Neural cell (in vitro differentiated cells): ENCODE results near the gene ZFP36L2. TPM values are rescaled to one million over a fixed set of nuclear protein-coding genes. Genes with fewer than 3 reads are reported as not detected.

Experiments
- H2AFZ ChIP-seq: fragments of 200-600, 300-800 bp; sonication (generic), shearing (Covaris generic); 2 replicates; pipeline ENCODE4 v1.6.0; 2014; ENCODE audit warnings: low read depth, mild to moderate bottlenecking, antibody characterized with exemption, low read length, moderate library complexity
- H3F3A ChIP-seq: fragments of 200-600 bp; shearing (Covaris generic); 2 replicates; pipeline ENCODE4 v1.6.1; 2016; ENCODE audit warnings: mild to moderate bottlenecking, moderate library complexity, mixed read lengths, antibody characterized with exemption, low read length; ENCODE audit not compliant: insufficient read depth, poor library complexity, severe bottlenecking
- H3K27ac ChIP-seq: fragments of 200-600, 300-800 bp; sonication (generic), shearing (Covaris generic); 2 replicates; pipeline ENCODE4 v1.5.1; 2014; ENCODE audit warnings: mild to moderate bottlenecking, low read length, moderate library complexity
- H3K27me3 ChIP-seq: fragments of 300-800, 200-600 bp; sonication (generic), shearing (Covaris generic); 2 replicates; pipeline ENCODE4 v1.6.0; 2014; ENCODE audit warnings: mild to moderate bottlenecking, low read depth, low read length, moderate library complexity; ENCODE audit not compliant: insufficient read depth
- H3K36me3 ChIP-seq: fragments of 300-800, 200-600 bp; sonication (generic), shearing (Covaris generic); 2 replicates; pipeline ENCODE4 v1.5.1; 2014; ENCODE audit warnings: mild to moderate bottlenecking, antibody characterized with exemption, low read length, moderate library complexity; ENCODE audit not compliant: insufficient read depth
- H3K4me2 ChIP-seq: fragments of 300-800, 200-600 bp; sonication (generic), shearing (Covaris generic); 2 replicates; pipeline ENCODE4 v1.6.0; 2014; ENCODE audit warnings: mild to moderate bottlenecking, low read length
- H3K4me3 ChIP-seq: fragments of 300-800, 200-600 bp; sonication (generic), shearing (Covaris generic); 2 replicates; pipeline ENCODE4 v1.5.1; 2014; ENCODE audit warnings: mild to moderate bottlenecking, low read length, moderate library complexity
- H3K79me2 ChIP-seq: fragments of 200-600 bp; shearing (Covaris generic); replicated peaks from 2 replicates; pipeline ENCODE4 v1.6.0; 2014; ENCODE audit warnings: mild to moderate bottlenecking, low read length, moderate library complexity; ENCODE audit not compliant: insufficient read depth
- H3K9ac ChIP-seq: fragments of 300-800, 200-600 bp; sonication (generic), shearing (Covaris generic); 2 replicates; pipeline ENCODE4 v1.6.1; 2016; ENCODE audit warnings: mild to moderate bottlenecking, low read length, mixed read lengths
- H3K9me2 ChIP-seq: fragments of 200-600 bp; shearing (Covaris generic); 2 replicates; pipeline ENCODE4 v1.6.1; 2016; ENCODE audit warnings: mild to moderate bottlenecking, low read length, mixed read lengths; ENCODE audit not compliant: insufficient read depth
- H3K9me3 ChIP-seq: fragments of 200-600, 300-800 bp; sonication (generic), shearing (Covaris generic); 2 replicates; pipeline ENCODE4 v1.6.1; 2016; ENCODE audit warnings: mild to moderate bottlenecking, mixed run types, low read length, moderate library complexity, mixed read lengths
- H4K20me1 ChIP-seq: fragments of 200-600 bp; shearing (Covaris generic); 2 replicates; pipeline ENCODE4 v1.6.1; 2016; ENCODE audit warnings: mild to moderate bottlenecking, mixed run types; ENCODE audit not compliant: insufficient read depth
- EP300 ChIP-seq: fragments of 450-650 bp; conservative IDR thresholded peaks from 2 replicates; pipeline ENCODE4 v1.6.1; 2014; ENCODE audit warnings: antibody characterized with exemption, mild to moderate bottlenecking, moderate library complexity; ENCODE audit not compliant: poor library complexity, severe bottlenecking
- EZH2 ChIP-seq: fragments of 200-600, 300-800 bp; shearing (Covaris generic), sonication (generic); IDR thresholded peaks from 2 replicates; pipeline ENCODE4 v1.6.1; 2014; ENCODE audit warnings: antibody characterized with exemption, low read length, borderline replicate concordance, mild to moderate bottlenecking; ENCODE audit not compliant: insufficient read depth, poor library complexity, severe bottlenecking
- MXI1 ChIP-seq: fragments of 450-650 bp; conservative IDR thresholded peaks from 2 replicates; pipeline ENCODE4 v1.6.1; 2014; ENCODE audit warnings: antibody characterized with exemption, mild to moderate bottlenecking; ENCODE audit not compliant: poor library complexity, severe bottlenecking
- POLR2AphosphoS5 ChIP-seq: IDR thresholded peaks from 2 replicates; pipeline ENCODE4 v1.6.1; 2012
- RAD21 ChIP-seq: fragments of 450-650 bp; conservative IDR thresholded peaks from 2 replicates; pipeline ENCODE4 v1.6.1; 2014; ENCODE audit warnings: antibody characterized with exemption, mild to moderate bottlenecking, moderate library complexity
- SMC3 ChIP-seq: fragments of 450-650 bp; conservative IDR thresholded peaks from 2 replicates; pipeline ENCODE4 v1.6.1; 2014; ENCODE audit warnings: antibody characterized with exemption, mild to moderate bottlenecking, moderate library complexity; ENCODE audit not compliant: poor library complexity
- TAF1 ChIP-seq: IDR thresholded peaks from 2 replicates; pipeline ENCODE4 v1.6.1; 2012; ENCODE audit warnings: low read depth
- polyA plus RNA-seq: library from polyadenylated mRNA; depleted of rRNA; stranded (reverse); fragments of >200 nt; gene quantifications from 2 replicates; pipeline ENCODE4 v1.2.3, GENCODE V29; 2014
- TF ChIP-seq, protein P1 (sequence below): fragments of 450-650 bp; IDR thresholded peaks from 2 replicates; pipeline ENCODE4 v1.5.1; 2014; ENCODE audit warnings: antibody characterized with exemption, mild to moderate bottlenecking, moderate library complexity; ENCODE audit not compliant: poor library complexity, severe bottlenecking
- TF ChIP-seq, protein P2 (sequence below): IDR thresholded peaks from 2 replicates; pipeline ENCODE4 v1.6.1; 2012; ENCODE audit warnings: borderline replicate concordance

The ZFP36L2 gene
- polyA plus RNA-seq, 1 donor from 2014 or later: 0.33 TPM

DNA sequence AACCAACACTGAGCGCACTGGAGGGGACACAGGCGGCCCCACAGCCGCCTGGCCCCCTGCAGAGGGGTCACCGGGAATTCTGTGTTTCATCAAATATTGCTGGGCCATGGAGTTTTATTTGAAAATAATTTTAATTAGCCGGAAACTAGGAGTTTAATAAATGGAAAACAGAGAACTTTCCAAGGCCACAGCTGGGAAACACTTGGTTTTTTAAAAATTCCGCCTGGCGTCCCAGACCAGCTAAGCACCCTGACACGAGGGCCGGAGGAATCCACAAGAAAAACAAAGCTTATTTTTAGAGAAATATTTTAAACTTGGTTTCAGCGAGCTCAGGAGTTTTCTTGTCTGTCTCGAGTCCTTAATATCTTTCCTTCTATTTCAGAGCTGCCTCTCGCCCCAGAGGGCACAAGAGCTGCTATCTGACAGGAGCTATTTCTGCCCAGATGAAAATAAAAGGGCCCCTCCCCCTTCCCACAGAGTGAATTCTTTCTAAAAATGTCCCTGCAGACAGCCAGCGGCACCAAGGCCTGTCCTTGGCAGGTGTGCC lies 8.2 kb downstream of the ZFP36L2 start:
- Histone ChIP-seq H3K27ac (no peak overlapping the region), H3K9me3 (no peaks in the 10 kb centered on the region), H2AFZ (no peak overlapping the region), H3K79me2 (peaks cover under 1% of the 10 kb centered on the region), H3K4me2 (no peak overlapping the region), H3K36me3 (no peaks in the 10 kb centered on the region), H3K27me3 (no peaks in the 10 kb centered on the region), H3K9ac (no peak overlapping the region), H3K9me2 (no peaks in the 10 kb centered on the region), H4K20me1 (no peaks in the 10 kb centered on the region), H3K4me3 (no peak overlapping the region), H3F3A (no peaks in the 10 kb centered on the region)
- no peak for TF ChIP-seq RAD21
- TF ChIP-seq, protein P1, sequence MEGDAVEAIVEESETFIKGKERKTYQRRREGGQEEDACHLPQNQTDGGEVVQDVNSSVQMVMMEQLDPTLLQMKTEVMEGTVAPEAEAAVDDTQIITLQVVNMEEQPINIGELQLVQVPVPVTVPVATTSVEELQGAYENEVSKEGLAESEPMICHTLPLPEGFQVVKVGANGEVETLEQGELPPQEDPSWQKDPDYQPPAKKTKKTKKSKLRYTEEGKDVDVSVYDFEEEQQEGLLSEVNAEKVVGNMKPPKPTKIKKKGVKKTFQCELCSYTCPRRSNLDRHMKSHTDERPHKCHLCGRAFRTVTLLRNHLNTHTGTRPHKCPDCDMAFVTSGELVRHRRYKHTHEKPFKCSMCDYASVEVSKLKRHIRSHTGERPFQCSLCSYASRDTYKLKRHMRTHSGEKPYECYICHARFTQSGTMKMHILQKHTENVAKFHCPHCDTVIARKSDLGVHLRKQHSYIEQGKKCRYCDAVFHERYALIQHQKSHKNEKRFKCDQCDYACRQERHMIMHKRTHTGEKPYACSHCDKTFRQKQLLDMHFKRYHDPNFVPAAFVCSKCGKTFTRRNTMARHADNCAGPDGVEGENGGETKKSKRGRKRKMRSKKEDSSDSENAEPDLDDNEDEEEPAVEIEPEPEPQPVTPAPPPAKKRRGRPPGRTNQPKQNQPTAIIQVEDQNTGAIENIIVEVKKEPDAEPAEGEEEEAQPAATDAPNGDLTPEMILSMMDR: no peak
- TF ChIP-seq EZH2: no peak
- no peak for TF ChIP-seq EP300
- TF ChIP-seq MXI1: no peak
- TF ChIP-seq, protein P2, sequence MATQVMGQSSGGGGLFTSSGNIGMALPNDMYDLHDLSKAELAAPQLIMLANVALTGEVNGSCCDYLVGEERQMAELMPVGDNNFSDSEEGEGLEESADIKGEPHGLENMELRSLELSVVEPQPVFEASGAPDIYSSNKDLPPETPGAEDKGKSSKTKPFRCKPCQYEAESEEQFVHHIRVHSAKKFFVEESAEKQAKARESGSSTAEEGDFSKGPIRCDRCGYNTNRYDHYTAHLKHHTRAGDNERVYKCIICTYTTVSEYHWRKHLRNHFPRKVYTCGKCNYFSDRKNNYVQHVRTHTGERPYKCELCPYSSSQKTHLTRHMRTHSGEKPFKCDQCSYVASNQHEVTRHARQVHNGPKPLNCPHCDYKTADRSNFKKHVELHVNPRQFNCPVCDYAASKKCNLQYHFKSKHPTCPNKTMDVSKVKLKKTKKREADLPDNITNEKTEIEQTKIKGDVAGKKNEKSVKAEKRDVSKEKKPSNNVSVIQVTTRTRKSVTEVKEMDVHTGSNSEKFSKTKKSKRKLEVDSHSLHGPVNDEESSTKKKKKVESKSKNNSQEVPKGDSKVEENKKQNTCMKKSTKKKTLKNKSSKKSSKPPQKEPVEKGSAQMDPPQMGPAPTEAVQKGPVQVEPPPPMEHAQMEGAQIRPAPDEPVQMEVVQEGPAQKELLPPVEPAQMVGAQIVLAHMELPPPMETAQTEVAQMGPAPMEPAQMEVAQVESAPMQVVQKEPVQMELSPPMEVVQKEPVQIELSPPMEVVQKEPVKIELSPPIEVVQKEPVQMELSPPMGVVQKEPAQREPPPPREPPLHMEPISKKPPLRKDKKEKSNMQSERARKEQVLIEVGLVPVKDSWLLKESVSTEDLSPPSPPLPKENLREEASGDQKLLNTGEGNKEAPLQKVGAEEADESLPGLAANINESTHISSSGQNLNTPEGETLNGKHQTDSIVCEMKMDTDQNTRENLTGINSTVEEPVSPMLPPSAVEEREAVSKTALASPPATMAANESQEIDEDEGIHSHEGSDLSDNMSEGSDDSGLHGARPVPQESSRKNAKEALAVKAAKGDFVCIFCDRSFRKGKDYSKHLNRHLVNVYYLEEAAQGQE: no peak
- TF ChIP-seq SMC3: no peak
- no peak for TF ChIP-seq TAF1
- no peak for TF ChIP-seq POLR2AphosphoS5

DNA sequence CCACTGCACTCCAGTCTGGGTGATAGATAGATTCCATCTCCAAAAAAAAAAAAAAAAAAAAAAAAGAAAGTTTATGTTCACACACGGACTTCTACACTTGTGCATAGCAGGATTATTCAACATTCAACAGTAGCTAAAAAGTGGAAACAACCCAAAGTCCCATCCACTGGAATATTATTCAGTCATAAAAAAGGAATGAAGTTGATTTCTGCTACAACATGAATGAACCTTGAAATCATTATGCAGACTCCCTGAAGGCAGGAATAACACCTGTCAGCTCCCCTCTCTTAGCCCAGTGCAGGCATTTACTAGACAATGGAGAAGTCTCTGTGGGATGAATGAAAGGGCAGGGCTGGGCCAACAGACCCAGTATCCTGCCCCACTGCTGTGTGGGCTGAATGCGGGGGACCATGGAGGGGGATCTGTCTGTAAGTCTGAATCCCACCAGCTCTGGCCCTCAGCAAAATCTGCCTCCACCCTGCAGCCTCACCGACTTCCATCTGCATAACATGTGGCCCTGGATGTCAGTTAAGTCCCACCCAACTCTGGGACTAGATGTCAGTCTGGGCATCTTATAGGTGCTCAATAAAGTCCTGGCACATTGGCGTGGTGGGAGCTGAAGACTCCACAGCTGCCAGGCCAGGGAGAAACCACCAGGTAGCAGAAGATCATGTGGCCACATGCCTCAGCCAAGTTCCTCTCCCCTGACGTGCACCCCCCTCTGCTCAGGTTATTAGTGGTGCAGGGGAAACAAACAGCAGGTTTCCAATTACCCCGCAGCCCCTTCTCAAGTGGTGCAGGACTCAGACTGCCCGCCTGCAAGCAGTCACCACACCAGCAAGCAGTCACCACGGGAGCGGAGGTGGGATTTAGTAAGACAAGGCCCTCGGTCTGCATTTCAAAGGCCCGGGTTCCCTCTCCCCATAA lies 8.9 kb downstream of the ZFP36L2 start:
- Histone ChIP-seq H3K27me3 (no peaks in the 10 kb centered on the region), H3K36me3 (no peaks in the 10 kb centered on the region), H3K9me2 (no peaks in the 10 kb centered on the region), H4K20me1 (no peaks in the 10 kb centered on the region), H3F3A (no peaks in the 10 kb centered on the region), H3K79me2 (no peaks in the 10 kb centered on the region), H3K27ac (no peak overlapping the region), H2AFZ (no peak overlapping the region), H3K4me3 (no peak overlapping the region), H3K9ac (no peak overlapping the region), H3K4me2 (no peak overlapping the region), H3K9me3 (no peaks in the 10 kb centered on the region)
- TF ChIP-seq EP300 (no peak), EZH2 (no peak), POLR2AphosphoS5 (no peak), SMC3 (no peak), TAF1 (no peak), RAD21 (no peak)
- TF ChIP-seq, protein P1: no peak
- TF ChIP-seq, protein P2: no peak
